RPMI7951 (cell line): ENCODE results near the gene C9orf78. TPM values are rescaled to one million over a fixed set of nuclear protein-coding genes. Genes with fewer than 3 reads are reported as not detected.
A peak's percentile ranks its signal among the peaks of the same experiment; 100 is the strongest.

Experiments used
- DNase-seq: peaks from one replicate; pipeline ENCODE4 v3.0.0-alpha.2; 2012; ENCODE audit warnings: low read depth
- total RNA-seq: library from RNA; depleted of rRNA; stranded (reverse); fragments of >200 nt; shearing (Covaris generic); gene quantifications from 2 replicates; pipeline ENCODE4 v1.2.3, GENCODE V29; 2014

The C9orf78 gene
- total RNA-seq, 1 experiment from 2014 or later = 44.1 TPM

GRCh38 chr9:129868023-129868871, 33.2 kb upstream of the C9orf78 start:
- DNase-seq = no peak

GRCh38 chr9:129867136-129868022, 32.3 kb upstream of the C9orf78 start:
- no peak for DNase-seq

- peak; percentile 88 for DNase-seq
These were observed 31.5 kb upstream of the C9orf78 start for GRCh38 chr9:129866394-129867135.

GRCh38 chr9:129865668-129866320, 30.7 kb upstream of the C9orf78 start:
- no peak for DNase-seq

- no peak for DNase-seq
These were observed 30.0 kb upstream of the C9orf78 start for GRCh38 chr9:129864991-129865647.

- DNase-seq = peak; percentile 98
These were observed 28.1 kb upstream of the C9orf78 start for GRCh38 chr9:129863059-129863690.

GRCh38 chr9:129861447-129861827, 26.4 kb upstream of the C9orf78 start:
- DNase-seq = no peak

GRCh38 chr9:129860653-129861446, 25.8 kb upstream of the C9orf78 start:
- no peak for DNase-seq

- no peak for DNase-seq
These were observed 23.3 kb upstream of the C9orf78 start for GRCh38 chr9:129858167-129858962.

- DNase-seq = no peak
These were observed 22.1 kb upstream of the C9orf78 start for GRCh38 chr9:129857207-129857606.

GRCh38 chr9:129854588-129855110, 19.6 kb upstream of the C9orf78 start:
- no peak for DNase-seq

GRCh38 chr9:129853614-129854013, 18.5 kb upstream of the C9orf78 start:
- no peak for DNase-seq

GRCh38 chr9:129852579-129852978, 17.5 kb upstream of the C9orf78 start:
- DNase-seq = no peak

- no peak for DNase-seq
These were observed 16.7 kb upstream of the C9orf78 start for GRCh38 chr9:129851821-129852220.

- DNase-seq = no peak
These were observed 15.9 kb upstream of the C9orf78 start for GRCh38 chr9:129850821-129851550.

GRCh38 chr9:129849901-129850300, 14.8 kb upstream of the C9orf78 start:
- no peak for DNase-seq

- DNase-seq = no peak
These were observed 13.8 kb upstream of the C9orf78 start for GRCh38 chr9:129848712-129849441.
